ENCODE measurements around the gene RCC2. TPM values are rescaled to one million over a fixed set of nuclear protein-coding genes. Genes with fewer than 3 reads are reported as not detected.

The RCC2 gene
- total RNA-seq, 5 donors from 2014 or later (not counting 1 experiment from before 2014, with no cell fraction given), result 35.9 to 53.5 (median 50.4) TPM

DNA sequence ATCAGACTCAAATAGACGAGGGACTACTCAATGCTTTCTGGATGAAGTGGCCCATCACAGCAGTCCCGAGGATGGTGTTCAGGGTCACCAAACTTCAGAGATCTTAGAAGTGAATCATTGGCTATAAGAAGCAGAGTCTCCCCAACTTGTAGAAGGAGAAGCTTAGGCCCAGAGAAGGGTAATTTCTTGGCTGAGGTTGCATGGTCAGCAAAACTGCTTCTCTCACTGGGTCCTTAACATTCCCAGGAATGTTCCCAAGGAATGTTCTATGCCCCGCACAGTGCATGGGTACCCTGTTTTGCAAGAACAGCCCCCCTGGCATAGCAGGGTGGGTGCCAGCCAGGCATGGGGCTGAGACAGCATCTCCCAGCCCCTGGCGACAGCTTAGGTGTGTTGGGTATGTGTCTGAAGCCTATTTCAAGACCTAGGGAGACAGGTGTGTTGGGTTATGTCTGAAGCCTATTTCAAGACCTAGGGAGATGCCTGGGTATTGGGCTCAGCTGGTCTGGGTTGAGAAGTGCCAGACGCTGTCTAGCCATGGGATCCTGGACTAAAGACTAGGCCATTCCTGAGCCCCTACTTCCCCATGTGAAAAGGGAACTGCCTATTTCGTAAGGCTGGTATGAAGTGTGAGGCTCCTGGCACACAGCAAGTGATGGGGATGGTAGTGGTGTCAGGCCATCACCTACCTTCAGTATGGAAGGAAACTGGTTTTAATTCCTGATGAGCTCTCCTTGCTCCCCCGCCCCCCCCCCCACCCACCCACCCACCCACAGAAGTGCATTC, 41.4 kb downstream of the RCC2 start:
- 76% methylated on average over 4 of the region's 7 CpGs for WGBS (ENCODE audit: insufficient coverage)
- ChIA-PET POLR2A (interaction anchor here in 1 of 2 donors (0.6 kb wide), 1 partner anchor 16 kb away, joined by 7 read pairs; no protein-coding TSS in a partner anchor), CTCF (interaction anchor here in 1 of 2 donors (0.6 kb wide), 1 partner anchor 74 kb away, joined by 3 read pairs; no protein-coding TSS in a partner anchor)
- Histone ChIP-seq H3K36me3 (ENCODE audit: control insufficient read depth in 2 of 2, extremely low read depth in 1 of 2, insufficient read depth in 1 of 2, low read length in 1 of 2) (no peaks in the 10 kb centered on the region), H3K9me3 (no peaks in the 10 kb centered on the region), H3K4me3 (ENCODE audit: control insufficient read depth in 1 of 2, extremely low read depth in 1 of 2, low read length in 1 of 2) (no peak overlapping the region), H3K27me3 (replicated peaks in 1 of 2; ENCODE audit: control insufficient read depth in 2 of 2, extremely low read depth in 1 of 2, insufficient read depth in 2 of 2, low read length in 1 of 2) (peaks cover 0 to 12% of the 10 kb centered on the region in 2 experiments), H3K4me1 (ENCODE audit: control insufficient read depth in 1 of 2, extremely low read depth in 1 of 2, insufficient read depth in 2 of 2, low read length in 2 of 2) (no peaks in the 10 kb centered on the region), H3K27ac (ENCODE audit: low read length) (no peak overlapping the region)
- DNase-seq (no peak), ATAC-seq (replicated peaks in 1 of 4) (no peak)
- H3K27me3 Mint-ChIP-seq, result no peaks in the 10 kb centered on the region
- no peaks in the 10 kb centered on the region for H3K9me3 Mint-ChIP-seq
- H3K4me3 Mint-ChIP-seq, result no peak overlapping the region
- peaks cover 0 to 1% (median 0%) of the 10 kb centered on the region in 3 donors for H3K4me1 Mint-ChIP-seq
- no peak overlapping the region for H3K27ac Mint-ChIP-seq
- H3K36me3 Mint-ChIP-seq, result no peaks in the 10 kb centered on the region

DNA sequence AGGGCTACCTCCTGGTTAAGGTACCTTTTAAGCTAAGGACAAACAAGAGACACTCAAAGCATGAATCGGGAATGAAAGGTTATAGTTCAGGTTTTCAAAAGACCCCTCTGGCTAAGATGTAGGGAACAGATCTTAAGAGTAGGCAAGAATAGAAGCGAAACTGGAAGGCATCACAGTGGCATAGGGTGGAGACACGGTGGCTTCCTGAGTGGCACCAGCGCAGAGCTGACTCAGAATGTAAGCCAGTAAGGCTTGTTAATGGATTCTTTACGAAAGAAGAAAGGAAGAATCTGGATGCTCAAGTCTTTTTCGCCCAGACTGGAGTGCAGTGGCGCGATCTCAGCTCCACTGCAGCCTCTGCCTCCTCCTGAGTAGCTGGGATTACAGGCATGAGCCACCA, 46.2 kb downstream of the RCC2 start:
- Histone ChIP-seq H3K36me3 (ENCODE audit: control insufficient read depth in 2 of 2, extremely low read depth in 1 of 2, insufficient read depth in 1 of 2, low read length in 1 of 2) (no peaks in the 10 kb centered on the region), H3K27ac (ENCODE audit: low read length) (no peak overlapping the region), H3K9me3 (no peaks in the 10 kb centered on the region), H3K27me3 (replicated peaks in 1 of 2; ENCODE audit: control insufficient read depth in 2 of 2, extremely low read depth in 1 of 2, insufficient read depth in 2 of 2, low read length in 1 of 2) (peaks cover 0 to 21% of the 10 kb centered on the region in 2 experiments), H3K4me1 (ENCODE audit: control insufficient read depth in 1 of 2, extremely low read depth in 1 of 2, insufficient read depth in 2 of 2, low read length in 2 of 2) (no peaks in the 10 kb centered on the region), H3K4me3 (ENCODE audit: control insufficient read depth in 1 of 2, extremely low read depth in 1 of 2, low read length in 1 of 2) (no peak overlapping the region)
- Mint-ChIP-seq H3K27me3 (peaks cover 0 to 2% of the 10 kb centered on the region in 2 donors), H3K36me3 (no peaks in the 10 kb centered on the region), H3K4me3 (no peak overlapping the region), H3K4me1 (peaks cover 0 to 3% (median 0%) of the 10 kb centered on the region in 3 donors), H3K27ac (no peak overlapping the region), H3K9me3 (no peaks in the 10 kb centered on the region)
- 48% methylated on average over 7 of the region's 8 CpGs for WGBS (ENCODE audit: insufficient coverage)
- POLR2A ChIA-PET, result no interaction called here
- CTCF ChIA-PET, result no interaction called here
- ATAC-seq (replicated peaks in 1 of 4) (no peak), DNase-seq (no peak)

- H3K9me3 Mint-ChIP-seq, result no peaks in the 10 kb centered on the region
- ChIA-PET CTCF (no interaction called here), POLR2A (no interaction called here)
- H3K27ac ChIP-seq (ENCODE audit: low read length), result no peak overlapping the region
- no peak overlapping the region for H3K4me3 Mint-ChIP-seq
- peaks cover 0 to 20% of the 10 kb centered on the region in 2 experiments for H3K27me3 ChIP-seq (replicated peaks in 1 of 2; ENCODE audit: control insufficient read depth in 2 of 2, extremely low read depth in 1 of 2, insufficient read depth in 2 of 2, low read length in 1 of 2)
- DNase-seq (no peak), ATAC-seq (replicated peaks in 1 of 4) (no peak)
- 73% methylated on average over 9 of the region's 10 CpGs for WGBS (ENCODE audit: insufficient coverage)
- no peaks in the 10 kb centered on the region for H3K4me1 ChIP-seq (ENCODE audit: control insufficient read depth in 1 of 2, extremely low read depth in 1 of 2, insufficient read depth in 2 of 2, low read length in 2 of 2)
- no peak overlapping the region for H3K4me3 ChIP-seq (ENCODE audit: control insufficient read depth in 1 of 2, extremely low read depth in 1 of 2, low read length in 1 of 2)
- H3K36me3 ChIP-seq (ENCODE audit: control insufficient read depth in 2 of 2, extremely low read depth in 1 of 2, insufficient read depth in 1 of 2, low read length in 1 of 2), result no peaks in the 10 kb centered on the region
- H3K9me3 ChIP-seq, result no peaks in the 10 kb centered on the region
- peaks cover 3% of the 10 kb centered on the region in 2 donors for H3K27me3 Mint-ChIP-seq
- H3K36me3 Mint-ChIP-seq, result no peaks in the 10 kb centered on the region
- no peak overlapping the region for H3K27ac Mint-ChIP-seq
- H3K4me1 Mint-ChIP-seq, result peaks cover 0 to 3% (median 0%) of the 10 kb centered on the region in 3 donors
Observed at GRCh38 chr1:17392199-17392740, 47.2 kb downstream of the RCC2 start.

DNA sequence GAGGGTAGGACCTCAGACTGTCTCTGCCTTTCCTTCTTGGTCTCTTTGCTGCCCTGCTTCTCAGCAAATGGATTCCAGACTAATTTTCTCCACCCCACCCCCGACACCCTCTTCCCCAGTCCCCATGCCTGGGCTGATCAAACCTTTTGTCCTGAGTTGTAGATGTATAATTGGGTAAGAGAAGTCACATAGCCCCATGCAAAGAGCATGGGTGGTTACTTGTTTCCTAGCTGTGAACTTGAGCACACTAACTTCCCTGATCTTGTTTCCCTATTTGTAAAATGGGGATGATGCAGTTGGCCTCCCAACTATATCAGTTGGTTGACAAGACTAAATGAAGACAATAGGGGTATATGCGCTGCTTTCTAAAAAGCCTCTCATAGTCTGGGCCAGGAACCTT, 58.3 kb downstream of the RCC2 start:
- ATAC-seq (replicated peaks in 1 of 4) (no peak), DNase-seq (no peak)
- Mint-ChIP-seq H3K4me1 (no peaks in the 10 kb centered on the region), H3K9me3 (no peaks in the 10 kb centered on the region), H3K4me3 (no peak overlapping the region), H3K27me3 (peaks cover 20 to 23% of the 10 kb centered on the region in 2 donors), H3K27ac (no peak overlapping the region), H3K36me3 (no peaks in the 10 kb centered on the region)
- ChIA-PET CTCF (no interaction called here), POLR2A (no interaction called here)
- Histone ChIP-seq H3K36me3 (ENCODE audit: control insufficient read depth in 2 of 2, extremely low read depth in 1 of 2, insufficient read depth in 1 of 2, low read length in 1 of 2) (no peaks in the 10 kb centered on the region), H3K27ac (ENCODE audit: low read length) (no peak overlapping the region), H3K9me3 (no peaks in the 10 kb centered on the region), H3K27me3 (replicated peaks in 1 of 2; ENCODE audit: control insufficient read depth in 2 of 2, extremely low read depth in 1 of 2, insufficient read depth in 2 of 2, low read length in 1 of 2) (peaks cover 2 to 31% of the 10 kb centered on the region in 2 experiments), H3K4me1 (ENCODE audit: control insufficient read depth in 1 of 2, extremely low read depth in 1 of 2, insufficient read depth in 2 of 2, low read length in 2 of 2) (no peaks in the 10 kb centered on the region), H3K4me3 (ENCODE audit: control insufficient read depth in 1 of 2, extremely low read depth in 1 of 2, low read length in 1 of 2) (no peak overlapping the region)
- 100% methylated on average over 1 of the region's 2 CpGs for WGBS (ENCODE audit: insufficient coverage)

DNA sequence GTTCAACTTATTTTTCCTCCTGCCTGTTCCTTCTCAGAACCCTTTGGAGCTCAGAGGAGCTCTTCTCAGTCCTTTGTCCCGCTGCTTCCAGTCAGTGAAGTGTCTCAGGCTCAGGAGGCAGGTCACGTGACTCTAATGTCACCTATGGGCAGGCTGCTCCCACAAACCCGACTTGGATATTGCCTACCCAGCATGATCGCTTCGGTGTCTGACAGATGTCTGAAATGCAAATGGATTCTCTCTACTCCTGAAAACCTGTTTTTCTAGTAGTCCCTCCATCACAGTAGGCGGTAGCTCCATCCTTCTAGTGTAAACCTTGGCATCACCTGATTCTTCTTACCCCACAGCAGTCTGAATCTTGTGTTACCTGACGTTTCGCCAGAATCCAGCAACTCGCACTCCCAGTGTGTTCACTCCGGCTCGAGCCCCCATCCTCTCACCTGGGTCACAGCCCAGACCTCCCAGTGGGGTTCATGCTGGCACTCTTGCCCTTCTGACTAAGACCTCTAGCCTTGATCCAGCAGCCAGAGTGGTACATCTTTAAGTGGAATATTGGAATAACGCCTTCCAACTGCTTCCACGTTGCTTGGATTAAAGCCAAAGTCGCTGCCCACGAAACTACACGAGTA, 62.0 kb downstream of the RCC2 start:
- Mint-ChIP-seq H3K36me3 (no peaks in the 10 kb centered on the region), H3K9me3 (no peaks in the 10 kb centered on the region), H3K4me1 (no peaks in the 10 kb centered on the region), H3K27ac (no peak overlapping the region), H3K27me3 (peaks cover 20% of the 10 kb centered on the region in 2 donors), H3K4me3 (no peak overlapping the region)
- WGBS (ENCODE audit: insufficient coverage), result 59% methylated on average over 11 of the region's 16 CpGs
- POLR2A ChIA-PET, result no interaction called here
- Histone ChIP-seq H3K9me3 (no peaks in the 10 kb centered on the region), H3K36me3 (ENCODE audit: control insufficient read depth in 2 of 2, extremely low read depth in 1 of 2, insufficient read depth in 1 of 2, low read length in 1 of 2) (no peaks in the 10 kb centered on the region), H3K4me1 (ENCODE audit: control insufficient read depth in 1 of 2, extremely low read depth in 1 of 2, insufficient read depth in 2 of 2, low read length in 2 of 2) (no peaks in the 10 kb centered on the region), H3K4me3 (ENCODE audit: control insufficient read depth in 1 of 2, extremely low read depth in 1 of 2, low read length in 1 of 2) (no peak overlapping the region), H3K27ac (ENCODE audit: low read length) (no peak overlapping the region), H3K27me3 (replicated peaks in 1 of 2; ENCODE audit: control insufficient read depth in 2 of 2, extremely low read depth in 1 of 2, insufficient read depth in 2 of 2, low read length in 1 of 2) (peaks cover 2 to 20% of the 10 kb centered on the region in 2 experiments)
- CTCF ChIA-PET, result interaction anchor here in 1 of 2 donors (0.5 kb wide), 1 partner anchor 129 kb away, joined by 3 read pairs; no protein-coding TSS in a partner anchor
- ATAC-seq (replicated peaks in 1 of 4) (no peak), DNase-seq (no peak)

DNA sequence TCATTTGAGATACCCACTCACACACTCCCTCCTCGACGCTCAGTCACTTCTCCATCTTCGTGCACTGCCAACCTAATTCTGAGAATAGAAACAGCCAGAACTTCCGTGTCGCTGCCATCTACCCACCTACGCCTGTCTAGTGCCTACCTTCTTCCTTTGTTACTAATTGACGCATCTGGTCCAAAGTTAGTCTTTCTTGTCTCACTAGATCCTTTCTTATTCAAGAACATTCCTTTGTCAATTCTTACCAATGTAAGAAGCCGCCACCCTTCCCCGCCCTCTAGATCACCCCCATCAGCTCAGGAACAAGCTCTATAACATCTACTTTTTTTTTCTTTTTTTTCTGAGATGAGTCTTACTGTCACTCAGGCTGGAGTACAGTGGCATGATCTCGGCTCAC, 63.8 kb downstream of the RCC2 start:
- no peak for ATAC-seq (replicated peaks in 1 of 4)
- no peaks in the 10 kb centered on the region for H3K4me1 ChIP-seq (ENCODE audit: control insufficient read depth in 1 of 2, extremely low read depth in 1 of 2, insufficient read depth in 2 of 2, low read length in 2 of 2)
- no peaks in the 10 kb centered on the region for H3K36me3 Mint-ChIP-seq
- no peak overlapping the region for H3K27ac ChIP-seq (ENCODE audit: low read length)
- 78% methylated on average over 9 of the region's 10 CpGs for WGBS (ENCODE audit: insufficient coverage)
- peaks cover 2 to 21% of the 10 kb centered on the region in 2 experiments for H3K27me3 ChIP-seq (replicated peaks in 1 of 2; ENCODE audit: control insufficient read depth in 2 of 2, extremely low read depth in 1 of 2, insufficient read depth in 2 of 2, low read length in 1 of 2)
- ChIA-PET CTCF (no interaction called here), POLR2A (no interaction called here)
- no peak overlapping the region for H3K27ac Mint-ChIP-seq
- H3K9me3 ChIP-seq, result no peaks in the 10 kb centered on the region
- H3K4me1 Mint-ChIP-seq, result no peaks in the 10 kb centered on the region
- peaks cover 14 to 17% of the 10 kb centered on the region in 2 donors for H3K27me3 Mint-ChIP-seq
- no peak overlapping the region for H3K4me3 Mint-ChIP-seq
- no peaks in the 10 kb centered on the region for H3K36me3 ChIP-seq (ENCODE audit: control insufficient read depth in 2 of 2, extremely low read depth in 1 of 2, insufficient read depth in 1 of 2, low read length in 1 of 2)
- no peak overlapping the region for H3K4me3 ChIP-seq (ENCODE audit: control insufficient read depth in 1 of 2, extremely low read depth in 1 of 2, low read length in 1 of 2)
- H3K9me3 Mint-ChIP-seq, result no peaks in the 10 kb centered on the region
- DNase-seq, result no peak

Data from T-cell (primary cell).